Glutamatergic neuron (in vitro differentiated cells): Measurements from ENCODE around the gene DNAJC21. TPM values are rescaled to one million over a fixed set of nuclear protein-coding genes. Genes with fewer than 3 reads are reported as not detected.

Experiments
- DNase-seq: peaks from one replicate; pipeline ENCODE4 v3.0.0; 2022
- H3K27ac Mint-ChIP-seq: one replicate; pipeline ENCODE4 v1.8.0; 2020; ENCODE audit warnings: mild to moderate bottlenecking, mixed read lengths, inconsistent platforms; ENCODE audit not compliant: unreplicated experiment
- H3K27me3 Mint-ChIP-seq: one replicate; pipeline ENCODE4 v1.8.0; 2020; ENCODE audit warnings: mild to moderate bottlenecking, moderate library complexity, mixed read lengths, inconsistent platforms; ENCODE audit not compliant: unreplicated experiment
- H3K36me3 Mint-ChIP-seq: one replicate; pipeline ENCODE4 v1.8.0; 2020; ENCODE audit warnings: mild to moderate bottlenecking, mixed read lengths, inconsistent platforms; ENCODE audit not compliant: unreplicated experiment
- H3K4me1 Mint-ChIP-seq: one replicate; pipeline ENCODE4 v1.8.0; 2020; ENCODE audit warnings: mild to moderate bottlenecking, low read depth, mixed read lengths, inconsistent platforms; ENCODE audit not compliant: unreplicated experiment
- H3K4me3 Mint-ChIP-seq: one replicate; pipeline ENCODE4 v1.8.0; 2020; ENCODE audit warnings: mild to moderate bottlenecking, mixed read lengths, inconsistent platforms; ENCODE audit not compliant: unreplicated experiment
- H3K9me3 Mint-ChIP-seq: one replicate; pipeline ENCODE4 v1.8.0; 2020; ENCODE audit warnings: mild to moderate bottlenecking, moderate library complexity, mixed read lengths, inconsistent platforms; ENCODE audit not compliant: unreplicated experiment
- CTCF ChIP-seq: fragments of 200-600 bp; sonication (generic); IDR thresholded peaks from one replicate; pipeline ENCODE4 v1.5.0; 2021; ENCODE audit not compliant: partially characterized antibody, unreplicated experiment
- total RNA-seq: library from RNA; stranded (reverse); fragmentation: NEBNext Ultra II Directional; extraction: Animal tissue kit (Norgen Biotek cat#: 25700); gene quantifications from one replicate; pipeline ENCODE4 v1.2.1, GENCODE V29; 2021; ENCODE audit not compliant: unreplicated experiment

The DNAJC21 gene
- total RNA-seq, 1 donor from 2014 or later: 28.6 TPM

GRCh38 chr5:34927785-34928184 is 1.6 kb upstream of the DNAJC21 start:
- no peak for DNase-seq
- H3K27ac Mint-ChIP-seq: peak overlapping the region; percentile 88
- TF ChIP-seq CTCF: no peak
- H3K27me3 Mint-ChIP-seq: peaks cover 6% of the 10 kb centered on the region
- H3K9me3 Mint-ChIP-seq: peaks cover 10% of the 10 kb centered on the region
- no peaks in the 10 kb centered on the region for H3K36me3 Mint-ChIP-seq
- H3K4me3 Mint-ChIP-seq: no peak overlapping the region
- peaks cover 11% of the 10 kb centered on the region for H3K4me1 Mint-ChIP-seq

- Mint-ChIP-seq H3K4me1 (peaks cover 11% of the 10 kb centered on the region), H3K27me3 (peaks cover 6% of the 10 kb centered on the region), H3K4me3 (peak overlapping the region; percentile 77), H3K36me3 (no peaks in the 10 kb centered on the region), H3K27ac (peak overlapping the region; percentile 88), H3K9me3 (peaks cover 10% of the 10 kb centered on the region)
- no peak for DNase-seq
- no peak for TF ChIP-seq CTCF
Measured at GRCh38 chr5:34928267-34928666, 1.1 kb upstream of the DNAJC21 start.

- no peak for TF ChIP-seq CTCF
- peak; percentile 78 for DNase-seq
- Mint-ChIP-seq H3K4me3 (peak overlapping the region; percentile 95), H3K9me3 (peaks cover 10% of the 10 kb centered on the region), H3K4me1 (peaks cover 11% of the 10 kb centered on the region), H3K36me3 (no peaks in the 10 kb centered on the region), H3K27ac (peak overlapping the region; percentile 88), H3K27me3 (peaks cover 6% of the 10 kb centered on the region)
Measured at GRCh38 chr5:34929720-34930461, 532 bp downstream of the DNAJC21 start.

GRCh38 chr5:34930462-34930844 is 1.1 kb downstream of the DNAJC21 start:
- H3K27me3 Mint-ChIP-seq: peaks cover 6% of the 10 kb centered on the region
- TF ChIP-seq CTCF: no peak
- H3K9me3 Mint-ChIP-seq: peaks cover 10% of the 10 kb centered on the region
- H3K4me3 Mint-ChIP-seq: peak overlapping the region; percentile 95
- DNase-seq: no peak
- H3K36me3 Mint-ChIP-seq: no peaks in the 10 kb centered on the region
- H3K27ac Mint-ChIP-seq: peak overlapping the region; percentile 88
- H3K4me1 Mint-ChIP-seq: peaks cover 11% of the 10 kb centered on the region

- peaks cover 11% of the 10 kb centered on the region for H3K4me1 Mint-ChIP-seq
- H3K27ac Mint-ChIP-seq: no peak overlapping the region
- no peak for DNase-seq
- H3K36me3 Mint-ChIP-seq: no peaks in the 10 kb centered on the region
- peaks cover 10% of the 10 kb centered on the region for H3K9me3 Mint-ChIP-seq
- H3K4me3 Mint-ChIP-seq: peak overlapping the region; percentile 95
- peaks cover 6% of the 10 kb centered on the region for H3K27me3 Mint-ChIP-seq
- no peak for TF ChIP-seq CTCF
Measured at GRCh38 chr5:34930870-34931269, 1.5 kb downstream of the DNAJC21 start.
